ENCODE measurements around the gene DIPK1B. TPM values are rescaled to one million over a fixed set of nuclear protein-coding genes. Genes with fewer than 3 reads are reported as not detected.

The DIPK1B gene
- total RNA-seq, 4 donors from 2014 or later: 4.4 to 12.8 (median 7.5) TPM

- ATAC-seq (ENCODE audit: low FRiP score): no peak
- no peak for TF ChIP-seq CTCF (IDR thresholded peaks at IDR 0.05)
- no peak for DNase-seq (ENCODE audit: low spot score)
These were observed 27.6 kb upstream of the DIPK1B start for GRCh38 chr9:136684799-136685198.

GRCh38 chr9:136685216-136685615 is 27.2 kb upstream of the DIPK1B start:
- TF ChIP-seq CTCF (IDR thresholded peaks at IDR 0.05): no peak
- ATAC-seq (ENCODE audit: low FRiP score) (no peak), DNase-seq (ENCODE audit: low spot score) (no peak)

GRCh38 chr9:136685790-136686533 is 26.4 kb upstream of the DIPK1B start:
- no peak for ATAC-seq (ENCODE audit: low FRiP score)
- DNase-seq (ENCODE audit: low spot score): no peak
- TF ChIP-seq CTCF (IDR thresholded peaks at IDR 0.05): no peak

- DNase-seq (ENCODE audit: low spot score) (no peak), ATAC-seq (ENCODE audit: low FRiP score) (no peak)
- TF ChIP-seq CTCF (IDR thresholded peaks at IDR 0.05): no peak
These were observed 25.9 kb upstream of the DIPK1B start for GRCh38 chr9:136686534-136686793.

GRCh38 chr9:136686794-136687711 is 25.3 kb upstream of the DIPK1B start, which contains the start of gene AGPAT2:
AGPAT2 (minus strand) TSS chr9:136687457; CDS start chr9:136687357, 100 bp downstream.
- DNase-seq (ENCODE audit: low spot score) (no peak), ATAC-seq (ENCODE audit: low FRiP score) (peak; percentile 28)
- no peak for TF ChIP-seq CTCF (IDR thresholded peaks at IDR 0.05)

- ATAC-seq (ENCODE audit: low FRiP score) (no peak), DNase-seq (ENCODE audit: low spot score) (no peak)
- TF ChIP-seq CTCF (IDR thresholded peaks at IDR 0.05): no peak
These were observed 24.6 kb upstream of the DIPK1B start for GRCh38 chr9:136687721-136688223.
